Measurements from ENCODE around the gene AMH. TPM values are rescaled to one million over a fixed set of nuclear protein-coding genes. Genes with fewer than 3 reads are reported as not detected.
"Not testable (repeated sequence)": the region's sequence is repeated elsewhere in the genome, so short reads cannot be mapped to it uniquely, and the experiment has no call there.

Gene AMH
- 1 to 10 TPM in 1 of 2 donors, under 1 TPM in 1; 0.80 to 1.6 TPM for total RNA-seq
- long read RNA-seq = 0 reads

- DNase-seq (peak; percentile 21), ATAC-seq (no peak)
- intact Hi-C loops (cut with DNase I) = no loop called here
These were observed at the start of gene AMH for GRCh38 chr19:2249010-2249866. Gene AMH, plus strand, starts transcription at chr19:2249323. Its CDS starts 10 bp downstream, at chr19:2249333.

GRCh38 chr19:2199861-2200623 lies 49.1 kb upstream of the AMH start:
- no peak for ATAC-seq
- intact Hi-C loops (cut with DNase I) = loop anchor here in 1 of 2 donors (10.0 kb wide), 1 partner anchor 45 kb away; the partner anchor contains the start of gene AP3D1
- DNase-seq = no peak

GRCh38 chr19:2200624-2201294 lies 48.4 kb upstream of the AMH start:
- intact Hi-C loops (cut with DNase I) = loop anchor here in 1 of 2 donors (10.0 kb wide), 1 partner anchor 46 kb away; the partner anchor contains the start of gene AP3D1
- DNase-seq, ATAC-seq: not testable (repeated sequence)

DNA sequence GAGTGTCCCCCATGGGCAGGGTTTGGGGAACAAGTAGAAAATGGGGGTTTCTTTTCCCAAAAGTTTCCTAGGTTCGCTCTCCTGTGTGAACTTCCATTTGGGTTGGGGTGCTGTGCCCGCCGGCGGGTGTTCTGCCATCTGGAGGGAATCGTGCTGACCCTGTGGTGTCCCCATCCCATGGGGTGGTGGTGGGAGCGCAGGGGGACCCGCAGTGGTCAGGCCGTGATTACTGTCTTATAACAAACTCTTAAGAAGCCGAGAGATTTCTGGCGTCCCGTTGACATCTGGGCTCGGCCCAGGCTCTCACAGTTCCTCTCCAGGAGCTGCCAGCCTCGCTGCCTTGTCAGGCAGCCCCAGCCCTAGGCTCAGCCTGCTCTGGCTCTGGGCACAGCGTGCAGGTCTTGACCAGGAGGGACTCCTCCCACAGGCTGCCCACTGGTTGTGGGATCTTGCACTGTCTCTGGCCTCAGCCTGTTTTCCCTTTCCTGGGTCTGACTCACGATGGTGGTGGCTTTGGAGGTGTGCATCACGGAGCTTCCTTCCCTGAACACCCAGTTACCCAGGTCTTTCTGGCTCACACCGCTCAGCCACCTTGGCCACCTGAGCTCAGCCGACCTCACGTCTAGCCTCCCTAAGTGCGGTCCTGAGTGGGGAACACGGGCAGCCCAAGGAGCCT lies 47.5 kb upstream of the AMH start:
- no peak for ATAC-seq
- intact Hi-C loops (cut with DNase I) = loop anchor here in 1 of 2 donors (10.0 kb wide), 1 partner anchor 47 kb away; the partner anchor contains the start of gene AP3D1
- DNase-seq = no peak

GRCh38 chr19:2202366-2202765 lies 46.8 kb upstream of the AMH start:
- intact Hi-C loops (cut with DNase I) = loop anchor here in 1 of 2 donors (10.0 kb wide), 1 partner anchor 48 kb away; the partner anchor contains the start of gene AP3D1
- ATAC-seq (no peak), DNase-seq (no peak)

- ATAC-seq (no peak), DNase-seq (no peak)
- intact Hi-C loops (cut with DNase I) = loop anchor here in 1 of 2 donors (10.0 kb wide), 1 partner anchor 52 kb away; the partner anchor contains the start of gene AP3D1
These were observed 42.1 kb upstream of the AMH start for GRCh38 chr19:2207008-2207407.

DNA sequence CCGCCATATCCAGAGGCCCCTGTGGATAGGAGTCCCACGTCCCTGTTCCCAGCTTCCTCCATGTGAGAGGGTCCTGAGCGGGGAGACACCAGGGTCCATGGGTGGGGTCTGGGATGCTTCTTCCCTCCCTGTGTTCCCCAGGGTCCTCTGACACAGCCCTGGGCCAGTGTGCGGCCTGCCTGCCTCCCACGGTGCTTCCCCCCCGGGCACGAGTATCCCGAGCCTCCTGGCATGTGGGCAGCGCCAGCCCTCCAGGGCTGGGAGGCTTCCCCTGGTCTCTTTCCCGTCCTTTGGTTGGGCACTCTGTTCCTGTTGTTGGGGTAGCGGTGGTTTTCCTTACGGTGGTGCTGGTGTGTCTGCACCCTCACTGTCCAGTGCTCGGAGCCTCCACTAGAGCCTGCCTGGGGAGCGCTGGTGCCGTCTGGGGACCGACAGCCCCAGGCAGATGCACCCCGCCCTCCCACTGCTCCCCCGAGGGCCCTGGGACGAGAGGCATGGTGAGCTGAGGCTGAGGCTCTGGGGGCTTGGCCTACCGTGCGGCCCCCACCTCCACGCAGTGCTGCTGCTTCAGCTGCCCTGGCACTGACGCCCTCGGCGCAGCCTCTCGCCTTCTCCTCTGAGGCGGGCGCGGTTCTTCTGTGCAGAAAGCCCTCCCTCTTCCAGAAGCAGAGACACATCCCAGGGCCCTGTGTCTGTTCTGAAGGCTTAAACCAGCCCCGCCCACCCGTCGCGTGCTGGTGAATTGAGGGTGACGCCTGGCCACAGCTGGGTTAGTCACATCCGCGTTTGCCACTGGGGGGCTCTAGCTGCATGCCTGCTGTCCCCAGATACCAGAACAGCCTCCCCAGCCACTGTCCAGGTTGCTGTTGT lies 40.9 kb upstream of the AMH start:
- intact Hi-C loops (cut with DNase I) = loop anchor here in 1 of 2 donors (10.0 kb wide), 1 partner anchor 53 kb away; the partner anchor contains the start of gene AP3D1
- peak; percentile 85 for DNase-seq
- peak; percentile 53 to 65 for ATAC-seq

DNA sequence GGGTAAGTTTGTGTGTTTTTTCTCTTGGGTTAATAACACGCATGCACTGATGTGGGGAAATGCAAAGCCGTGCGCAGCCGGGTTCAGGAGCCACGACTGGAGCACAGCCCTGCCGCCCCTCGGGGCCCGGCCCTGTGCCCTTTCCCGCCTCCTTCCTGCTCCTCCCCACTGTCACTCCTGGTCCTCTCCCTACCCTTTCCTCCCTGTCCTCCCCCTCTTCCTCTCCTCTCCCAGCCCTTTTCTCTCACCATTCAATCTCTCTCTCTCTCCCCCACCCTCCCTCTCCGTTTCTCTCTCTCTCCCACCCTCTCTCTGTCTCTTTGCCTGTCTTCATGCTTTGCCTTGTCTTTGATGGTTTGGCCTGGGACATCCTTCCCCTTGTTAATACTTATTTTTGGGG lies 40.1 kb upstream of the AMH start:
- ATAC-seq = peak; percentile 11 to 60
- intact Hi-C loops (cut with DNase I) = loop anchor here in 1 of 2 donors (10.0 kb wide), 1 partner anchor 54 kb away; the partner anchor contains the start of gene AP3D1
- no peak for DNase-seq

DNA sequence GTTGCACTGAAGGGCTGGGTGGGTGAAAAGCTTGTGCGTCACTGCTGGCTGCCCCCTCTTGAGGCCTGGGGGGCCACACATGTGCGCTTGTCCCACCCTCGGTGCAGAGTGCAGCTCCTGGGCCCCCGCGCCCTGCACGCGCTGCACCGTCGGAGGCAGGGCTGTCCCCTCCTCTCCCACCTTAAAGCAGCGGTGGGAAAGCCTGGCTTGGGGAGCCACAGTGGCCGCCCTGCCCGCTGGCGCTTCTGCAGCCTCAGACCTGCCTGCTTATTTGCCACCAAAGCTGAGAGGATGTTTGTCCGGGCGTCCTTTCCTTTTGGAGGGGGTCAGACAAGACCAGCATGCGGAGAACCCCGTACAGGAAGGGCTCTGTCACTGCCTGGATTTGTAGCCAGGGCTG lies 39.7 kb upstream of the AMH start:
- ATAC-seq (no peak), DNase-seq (no peak)
- intact Hi-C loops (cut with DNase I) = loop anchor here in 1 of 2 donors (10.0 kb wide), 1 partner anchor 55 kb away; the partner anchor contains the start of gene AP3D1

DNA sequence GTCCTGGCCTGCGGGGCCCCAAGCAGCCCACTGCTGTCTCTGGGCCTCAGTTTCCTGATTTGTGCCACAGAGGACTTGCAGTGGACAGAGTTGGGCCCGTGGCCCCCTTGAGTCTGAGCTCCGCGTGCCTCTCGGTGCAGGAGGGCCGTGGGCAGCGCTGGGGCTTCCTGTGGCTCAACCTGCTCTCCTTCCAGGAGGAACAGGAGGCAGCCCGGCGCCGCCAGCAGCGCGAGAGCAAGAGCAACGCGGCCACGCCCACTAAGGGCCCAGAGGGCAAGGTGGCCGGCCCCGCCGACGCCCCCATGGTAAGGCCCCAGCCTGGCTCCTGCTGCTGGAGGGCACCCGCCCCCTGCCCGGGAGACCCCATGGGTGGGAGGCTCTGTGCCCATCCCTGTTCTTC lies 38.9 kb upstream of the AMH start:
- intact Hi-C loops (cut with DNase I) = no loop called here

GRCh38 chr19:2210987-2211740 lies 38.0 kb upstream of the AMH start:
- intact Hi-C loops (cut with DNase I) = no loop called here
- ATAC-seq (no peak), DNase-seq (no peak)

More for the DNA sequence above, 38.9 kb upstream of the AMH start:
- DNase-seq = no peak
- no peak for ATAC-seq

DNA sequence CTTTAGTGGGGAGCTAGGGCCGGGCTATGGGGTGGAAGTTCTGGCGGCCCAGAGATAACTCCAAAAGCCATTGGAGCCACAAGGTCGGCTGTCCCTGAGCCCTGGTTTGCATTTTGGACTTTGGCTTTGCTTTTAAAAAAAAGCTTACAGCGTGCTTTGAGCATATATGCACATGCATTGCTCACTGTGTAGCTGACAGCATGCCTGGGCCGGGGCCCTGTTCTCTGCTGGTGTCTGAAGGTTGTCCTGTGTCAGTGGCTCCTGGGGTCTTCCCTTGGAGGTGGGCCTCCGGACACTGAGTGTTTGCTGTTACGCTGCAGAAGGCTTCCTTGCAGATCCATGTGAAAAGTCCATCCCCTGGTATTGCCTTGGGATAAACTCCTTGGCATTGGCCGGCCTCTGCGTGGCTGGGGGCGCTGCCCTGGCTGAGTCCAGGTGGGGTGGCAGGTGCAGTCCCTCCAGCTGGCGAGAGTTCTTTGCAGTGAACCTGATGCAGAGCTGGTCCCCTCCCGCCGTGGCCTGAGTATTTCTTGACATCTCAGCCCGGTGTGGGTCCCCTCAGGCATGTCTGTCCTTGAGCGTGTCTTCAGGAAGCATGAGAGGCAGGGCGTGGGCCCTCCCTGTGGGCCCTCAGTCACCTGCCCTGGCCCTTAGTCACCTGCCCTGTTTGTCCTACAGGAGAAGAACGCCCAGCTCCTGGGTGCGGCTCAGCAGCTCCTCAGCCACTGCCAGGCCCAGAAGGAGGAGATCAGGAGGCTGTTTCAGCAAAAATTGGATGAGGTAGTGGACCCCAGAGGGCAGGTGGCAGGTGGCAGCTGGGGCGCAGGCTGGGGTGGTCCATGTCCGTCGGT lies 36.0 kb upstream of the AMH start:
- DNase-seq (no peak), ATAC-seq (no peak)
- intact Hi-C loops (cut with DNase I) = no loop called here

DNA sequence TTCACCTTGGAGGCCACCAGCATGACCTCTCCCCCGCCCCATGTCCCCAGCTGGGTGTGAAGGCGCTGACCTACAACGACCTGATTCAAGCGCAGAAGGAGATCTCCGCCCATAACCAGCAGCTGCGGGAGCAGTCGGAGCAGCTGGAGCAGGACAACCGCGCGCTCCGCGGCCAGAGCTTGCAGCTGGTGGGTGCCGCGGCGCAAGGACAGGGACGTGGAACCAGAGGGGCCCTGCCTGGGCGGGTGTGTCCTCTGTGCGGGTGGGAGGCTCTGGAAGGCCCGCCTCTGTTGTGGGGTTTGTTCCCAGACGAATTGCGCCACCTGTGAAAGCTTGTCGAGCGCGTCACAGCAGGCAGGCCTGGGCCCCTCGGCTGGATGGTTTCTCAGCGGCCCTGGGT lies 35.3 kb upstream of the AMH start:
- intact Hi-C loops (cut with DNase I) = no loop called here
- ATAC-seq = no peak
- DNase-seq = no peak

DNA sequence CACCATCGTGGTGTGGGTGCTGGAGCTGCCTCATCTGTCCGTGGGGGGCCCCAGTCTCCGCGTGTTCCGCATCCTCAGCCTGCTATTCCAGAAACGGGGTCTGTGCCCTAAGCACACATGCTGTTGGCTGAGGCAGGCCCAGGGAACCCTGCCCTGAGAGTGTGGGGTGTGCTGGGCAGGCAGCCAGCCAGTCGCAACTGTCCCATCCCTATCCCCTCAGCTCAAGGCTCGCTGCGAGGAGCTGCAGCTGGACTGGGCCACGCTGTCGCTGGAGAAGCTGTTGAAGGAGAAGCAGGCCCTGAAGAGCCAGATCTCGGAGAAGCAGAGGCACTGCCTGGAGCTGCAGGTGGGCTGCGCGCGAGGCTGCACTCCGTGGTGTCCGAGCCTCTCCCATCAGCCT lies 34.9 kb upstream of the AMH start:
- DNase-seq (no peak), ATAC-seq (no peak)
- intact Hi-C loops (cut with DNase I) = no loop called here

- intact Hi-C loops (cut with DNase I) = no loop called here
- no peak for ATAC-seq
These were observed 33.8 kb upstream of the AMH start for GRCh38 chr19:2215281-2215751.

More at GRCh38 chr19:2215281-2215751, 33.8 kb upstream of the AMH start:
- no peak for DNase-seq

Measured in left cardiac atrium (tissue), 4 donors.